ENCODE measurements around the gene AIFM3.

- TF ChIP-seq CTCF (IDR thresholded peaks at IDR 0.05; ENCODE audit: low read length) = no peak
- TF ChIP-seq EZH2 (optimal IDR thresholded peaks at IDR 0.05; ENCODE audit: low read depth, low read length) = no peak
Measured at GRCh38 chr22:21003782-21004181, 36.7 kb downstream of the AIFM3 start.

All from MM.1S (cell line).